OCI-LY1 (cell line): ENCODE data around the gene SYT15.

Source experiments
- H2AFZ ChIP-seq: fragments of 200-600 bp; sonication (generic), shearing (Covaris generic); 2 replicates; pipeline ENCODE4 v1.6.0; 2014; ENCODE audit warnings: antibody characterized with exemption, mild to moderate bottlenecking, low read length
- H3F3A ChIP-seq: fragments of 200-600 bp; sonication (generic), shearing (Covaris generic); 2 replicates; pipeline ENCODE4 v1.6.0; 2014; ENCODE audit warnings: mild to moderate bottlenecking, antibody characterized with exemption, low read length, moderate library complexity; ENCODE audit not compliant: insufficient read depth
- H3K27ac ChIP-seq: fragments of 200-600 bp; sonication (generic); 2 replicates; pipeline ENCODE4 v1.5.1; 2014; ENCODE audit warnings: low read length, mixed run types, mild to moderate bottlenecking, low read depth; ENCODE audit not compliant: poor library complexity, severe bottlenecking
- H3K27me3 ChIP-seq: fragments of 200-600 bp; sonication (generic); 2 replicates; pipeline ENCODE4 v1.6.0; 2014; ENCODE audit warnings: antibody characterized with exemption, mild to moderate bottlenecking, low read length, moderate library complexity; ENCODE audit not compliant: insufficient read depth
- H3K36me3 ChIP-seq: fragments of 200-600 bp; sonication (generic); 2 replicates; pipeline ENCODE4 v1.6.1; 2014; ENCODE audit warnings: mild to moderate bottlenecking, antibody characterized with exemption, low read length, moderate library complexity, mixed read lengths; ENCODE audit not compliant: insufficient read depth
- H3K4me1 ChIP-seq: fragments of 200-600 bp; sonication (generic); 2 replicates; pipeline ENCODE4 v1.5.1; 2014; ENCODE audit warnings: mild to moderate bottlenecking, low read length, moderate library complexity; ENCODE audit not compliant: insufficient read depth, severe bottlenecking
- H3K4me2 ChIP-seq: fragments of 200-600 bp; sonication (generic), shearing (Covaris generic); 2 replicates; pipeline ENCODE4 v1.6.1; 2014; ENCODE audit warnings: low read length
- H3K4me3 ChIP-seq: fragments of 200-600 bp; sonication (generic); 2 replicates; pipeline ENCODE4 v1.5.1; 2014; ENCODE audit warnings: low read length, low read depth, mild to moderate bottlenecking, mixed read lengths; ENCODE audit not compliant: poor library complexity, severe bottlenecking
- H3K79me2 ChIP-seq: fragments of 200-600 bp; shearing (Covaris generic); 2 replicates; pipeline ENCODE4 v1.6.1; 2016; ENCODE audit warnings: mixed run types, low read length, mixed read lengths; ENCODE audit not compliant: insufficient read depth
- H3K9ac ChIP-seq: fragments of 200-600 bp; sonication (generic), shearing (Covaris generic); 2 replicates; pipeline ENCODE4 v1.6.1; 2014; ENCODE audit warnings: mild to moderate bottlenecking, low read length, mixed read lengths
- H3K9me2 ChIP-seq: fragments of 200-600 bp; sonication (generic), shearing (Covaris generic); 2 replicates; pipeline ENCODE4 v1.6.1; 2014; ENCODE audit warnings: low read depth, mild to moderate bottlenecking, low read length, mixed read lengths
- H3K9me3 ChIP-seq: fragments of 200-600 bp; shearing (Covaris generic); 2 replicates; pipeline ENCODE4 v1.6.1; 2014; ENCODE audit warnings: low read length, mixed read lengths
- H4K20me1 ChIP-seq: fragments of 200-600 bp; sonication (generic), shearing (Covaris generic); 2 replicates; pipeline ENCODE4 v1.6.0; 2016; ENCODE audit warnings: mild to moderate bottlenecking, low read length; ENCODE audit not compliant: insufficient read depth
- EZH2 ChIP-seq: fragments of 200-600 bp; sonication (generic), shearing (Covaris generic); IDR thresholded peaks from 2 replicates; pipeline ENCODE4 v1.8.0; 2017; ENCODE audit warnings: borderline replicate concordance, mixed run types, mild to moderate bottlenecking, antibody characterized with exemption, low read length, moderate library complexity, mixed read lengths
- TF ChIP-seq, protein P1 (sequence below): fragments of 200-600 bp; sonication (generic), shearing (Covaris generic); IDR thresholded peaks from 2 replicates; pipeline ENCODE4 v1.5.1; 2017; ENCODE audit warnings: mild to moderate bottlenecking, antibody characterized with exemption, low read length, moderate library complexity, mixed read lengths

SYT15 gene

GRCh38 chr10:46558392-46559185, 20.3 kb upstream of the SYT15 start:
- no peaks in the 10 kb centered on the region for H3K9me2 ChIP-seq
- no peak overlapping the region for H3K27ac ChIP-seq
- H3F3A ChIP-seq = no peaks in the 10 kb centered on the region
- no peaks in the 10 kb centered on the region for H3K9me3 ChIP-seq
- TF ChIP-seq, protein P1, sequence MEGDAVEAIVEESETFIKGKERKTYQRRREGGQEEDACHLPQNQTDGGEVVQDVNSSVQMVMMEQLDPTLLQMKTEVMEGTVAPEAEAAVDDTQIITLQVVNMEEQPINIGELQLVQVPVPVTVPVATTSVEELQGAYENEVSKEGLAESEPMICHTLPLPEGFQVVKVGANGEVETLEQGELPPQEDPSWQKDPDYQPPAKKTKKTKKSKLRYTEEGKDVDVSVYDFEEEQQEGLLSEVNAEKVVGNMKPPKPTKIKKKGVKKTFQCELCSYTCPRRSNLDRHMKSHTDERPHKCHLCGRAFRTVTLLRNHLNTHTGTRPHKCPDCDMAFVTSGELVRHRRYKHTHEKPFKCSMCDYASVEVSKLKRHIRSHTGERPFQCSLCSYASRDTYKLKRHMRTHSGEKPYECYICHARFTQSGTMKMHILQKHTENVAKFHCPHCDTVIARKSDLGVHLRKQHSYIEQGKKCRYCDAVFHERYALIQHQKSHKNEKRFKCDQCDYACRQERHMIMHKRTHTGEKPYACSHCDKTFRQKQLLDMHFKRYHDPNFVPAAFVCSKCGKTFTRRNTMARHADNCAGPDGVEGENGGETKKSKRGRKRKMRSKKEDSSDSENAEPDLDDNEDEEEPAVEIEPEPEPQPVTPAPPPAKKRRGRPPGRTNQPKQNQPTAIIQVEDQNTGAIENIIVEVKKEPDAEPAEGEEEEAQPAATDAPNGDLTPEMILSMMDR = no peak
- TF ChIP-seq EZH2 = no peak
- H3K79me2 ChIP-seq = no peaks in the 10 kb centered on the region
- no peak overlapping the region for H3K9ac ChIP-seq
- H3K4me2 ChIP-seq = no peak overlapping the region
- H2AFZ ChIP-seq = no peak overlapping the region
- H3K4me3 ChIP-seq = no peak overlapping the region
- H3K4me1 ChIP-seq = no peaks in the 10 kb centered on the region
- no peaks in the 10 kb centered on the region for H3K27me3 ChIP-seq
- no peaks in the 10 kb centered on the region for H3K36me3 ChIP-seq
- H4K20me1 ChIP-seq = no peaks in the 10 kb centered on the region

- TF ChIP-seq, protein P1 = no peak
- no peak for TF ChIP-seq EZH2
- H2AFZ ChIP-seq = no peak overlapping the region
- no peaks in the 10 kb centered on the region for H3K79me2 ChIP-seq
- H3F3A ChIP-seq = no peaks in the 10 kb centered on the region
- no peaks in the 10 kb centered on the region for H3K9me2 ChIP-seq
- no peaks in the 10 kb centered on the region for H3K27me3 ChIP-seq
- no peaks in the 10 kb centered on the region for H3K36me3 ChIP-seq
- no peak overlapping the region for H3K4me2 ChIP-seq
- no peaks in the 10 kb centered on the region for H3K9me3 ChIP-seq
- H3K4me1 ChIP-seq = no peaks in the 10 kb centered on the region
- H3K4me3 ChIP-seq = no peak overlapping the region
- H3K9ac ChIP-seq = no peak overlapping the region
- no peak overlapping the region for H3K27ac ChIP-seq
- H4K20me1 ChIP-seq = no peaks in the 10 kb centered on the region
Measured at GRCh38 chr10:46559231-46559671, 19.7 kb upstream of the SYT15 start.

- Histone ChIP-seq H3K27me3 (no peaks in the 10 kb centered on the region), H3K4me3 (no peak overlapping the region)
- TF ChIP-seq, protein P1 = no peak
- no peak for TF ChIP-seq EZH2
Measured at GRCh38 chr10:46560381-46560780, 18.5 kb upstream of the SYT15 start.

More at GRCh38 chr10:46560381-46560780, 18.5 kb upstream of the SYT15 start:
- Histone ChIP-seq H3K4me1 (no peaks in the 10 kb centered on the region), H3K9ac (no peak overlapping the region), H3F3A (no peaks in the 10 kb centered on the region), H3K9me3 (no peaks in the 10 kb centered on the region), H2AFZ (no peak overlapping the region), H3K36me3 (no peaks in the 10 kb centered on the region), H4K20me1 (no peaks in the 10 kb centered on the region), H3K9me2 (no peaks in the 10 kb centered on the region), H3K27ac (no peak overlapping the region), H3K79me2 (no peaks in the 10 kb centered on the region), H3K4me2 (no peak overlapping the region)
